ENCODE results near the gene RTP3.
"Not testable (repeated sequence)": the region's sequence is repeated elsewhere in the genome, so short reads cannot be mapped to it uniquely, and the experiment has no call there.

RTP3 gene

GRCh38 chr3:46520531-46520930, 22.8 kb downstream of the RTP3 start:
- no peak for DNase-seq

GRCh38 chr3:46521096-46521495, 23.3 kb downstream of the RTP3 start:
- no peak for DNase-seq

GRCh38 chr3:46522201-46522600, 24.4 kb downstream of the RTP3 start:
- not testable (repeated sequence) for DNase-seq

GRCh38 chr3:46523556-46523955, 25.8 kb downstream of the RTP3 start:
- DNase-seq: no peak

- no peak for DNase-seq
Measured at GRCh38 chr3:46524008-46524407, 26.2 kb downstream of the RTP3 start.

- DNase-seq: no peak
Measured at GRCh38 chr3:46524832-46525231, 27.1 kb downstream of the RTP3 start.

- no peak for DNase-seq
Measured at GRCh38 chr3:46527239-46527638, 29.5 kb downstream of the RTP3 start.

GRCh38 chr3:46533091-46533490, 35.3 kb downstream of the RTP3 start:
- no peak for DNase-seq

GRCh38 chr3:46535746-46536145, 38.0 kb downstream of the RTP3 start:
- DNase-seq: no peak

- no peak for DNase-seq
Measured at GRCh38 chr3:46536758-46537157, 39.0 kb downstream of the RTP3 start.

GRCh38 chr3:46537316-46537715, 39.5 kb downstream of the RTP3 start:
- no peak for DNase-seq

GRCh38 chr3:46537779-46538178, 40.0 kb downstream of the RTP3 start:
- no peak for DNase-seq

GRCh38 chr3:46538425-46538802, 40.6 kb downstream of the RTP3 start:
- DNase-seq: not testable (repeated sequence)

GRCh38 chr3:46538803-46539442, 41.1 kb downstream of the RTP3 start:
- DNase-seq: peak; percentile 28

- DNase-seq: no peak
Measured at GRCh38 chr3:46539443-46540005, 41.7 kb downstream of the RTP3 start.

GRCh38 chr3:46540550-46540949, 42.8 kb downstream of the RTP3 start:
- DNase-seq: no peak

- DNase-seq: no peak
Measured at GRCh38 chr3:46541835-46542234, 44.1 kb downstream of the RTP3 start.

GRCh38 chr3:46542344-46542743, 44.6 kb downstream of the RTP3 start:
- DNase-seq: no peak

GRCh38 chr3:46542801-46543201, 45.0 kb downstream of the RTP3 start:
- DNase-seq: no peak

GRCh38 chr3:46544771-46545503, 47.2 kb downstream of the RTP3 start:
- no peak for DNase-seq

- DNase-seq: no peak
Measured at GRCh38 chr3:46545818-46546630, 48.2 kb downstream of the RTP3 start.

- no peak for DNase-seq
Measured at GRCh38 chr3:46546896-46547440, 49.2 kb downstream of the RTP3 start.

GRCh38 chr3:46548611-46549010, 50.8 kb downstream of the RTP3 start:
- not testable (repeated sequence) for DNase-seq
